Stromal cell of bone marrow (primary cell): Measurements from ENCODE around the gene PRKCB.

Experiments
- DNase-seq: peaks from one replicate; pipeline ENCODE4 v3.0.0-alpha.2; 2012; ENCODE audit warnings: low read depth

PRKCB gene

DNA sequence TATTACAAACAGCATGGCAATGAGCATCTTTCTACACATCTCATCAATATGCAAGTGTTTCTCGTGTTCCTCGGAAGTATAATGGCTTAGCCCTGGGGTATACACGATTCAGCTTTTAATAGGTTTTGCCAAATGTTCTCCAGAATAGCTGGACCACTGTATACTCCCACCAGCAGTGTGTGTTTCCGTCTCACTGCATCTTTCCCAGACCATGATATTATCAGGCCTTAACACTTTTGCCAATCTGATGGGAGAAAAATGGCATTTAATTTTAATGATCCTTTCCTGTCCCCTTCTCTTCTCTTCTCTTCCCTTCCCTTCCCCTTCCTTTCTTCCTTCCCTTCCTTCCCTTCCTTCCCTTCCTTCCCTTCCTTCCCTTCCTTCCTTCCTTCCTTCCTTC is 30.8 kb downstream of the PRKCB start:
- no peak for DNase-seq

- DNase-seq, result no peak
Measured at GRCh38 chr16:23867566-23867965, 31.8 kb downstream of the PRKCB start.

GRCh38 chr16:23868136-23868535 is 32.4 kb downstream of the PRKCB start:
- no peak for DNase-seq

DNA sequence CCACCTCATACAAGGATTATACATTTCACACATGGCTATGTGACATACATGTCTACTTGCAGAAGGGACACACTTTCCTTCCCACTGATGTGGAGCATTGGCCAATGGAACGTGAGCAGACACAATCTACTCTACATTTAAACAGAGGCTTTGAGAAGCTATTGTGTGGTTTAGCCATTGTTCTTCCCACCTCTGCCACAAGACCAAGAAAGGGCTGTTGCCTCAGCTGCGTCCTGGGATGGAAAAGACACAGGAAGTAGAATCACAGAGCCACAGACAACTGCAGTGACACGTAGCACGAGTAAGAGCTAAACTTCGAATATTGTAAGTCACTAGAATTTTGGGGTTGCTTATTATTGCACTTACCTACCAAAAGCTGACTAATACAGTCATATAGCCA is 33.3 kb downstream of the PRKCB start:
- DNase-seq, result no peak

DNA sequence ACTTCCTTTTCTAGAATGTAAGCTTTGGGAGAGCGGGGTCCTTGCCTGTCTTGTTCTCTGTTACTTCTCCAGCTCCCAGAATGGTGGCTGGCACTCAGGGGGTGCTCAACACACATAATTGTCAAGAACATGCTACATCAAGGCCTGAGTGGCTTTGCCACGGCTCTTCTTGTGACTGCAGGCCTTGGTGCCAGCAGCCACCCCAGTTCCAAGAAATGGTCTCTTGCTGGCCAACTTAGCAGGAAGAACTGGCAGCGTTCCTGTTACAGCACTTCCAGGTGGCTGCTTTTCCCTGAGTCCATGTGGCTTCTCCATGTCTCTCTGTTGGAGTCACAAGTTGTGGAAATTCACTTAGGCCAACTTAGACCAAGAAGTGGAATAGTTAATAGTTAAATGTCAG is 36.1 kb downstream of the PRKCB start:
- no peak for DNase-seq

DNA sequence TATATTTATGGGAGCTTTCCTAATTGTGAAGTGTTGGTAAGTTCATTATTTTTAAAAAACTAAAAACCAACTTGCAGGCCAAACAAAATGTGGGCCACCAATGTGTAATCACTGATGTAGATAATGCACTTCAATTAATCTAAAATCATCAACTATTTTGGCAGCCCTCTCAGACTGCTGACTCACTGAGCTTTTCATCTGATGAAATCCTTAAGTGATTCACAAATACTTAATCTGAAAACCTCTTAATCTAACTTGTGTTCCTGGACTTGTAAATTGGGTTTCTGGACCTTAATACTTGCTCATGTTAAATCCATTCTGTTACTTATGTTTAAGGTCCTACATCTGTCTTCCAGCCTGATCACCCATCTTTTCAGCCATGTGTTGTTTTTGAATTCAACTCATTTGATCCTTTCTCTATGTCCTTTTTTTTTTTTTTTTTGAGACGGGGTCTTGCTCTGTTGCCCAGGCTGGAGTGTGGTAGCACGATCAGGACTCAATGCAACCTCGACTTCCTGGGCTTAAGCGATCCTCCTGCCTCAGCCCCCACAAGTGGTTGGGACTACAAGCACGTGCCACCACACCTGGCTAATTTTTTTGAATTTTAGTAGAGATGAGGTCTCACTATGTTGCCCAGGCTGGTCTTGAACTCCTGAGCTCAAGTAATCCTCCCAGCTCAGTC is 39.0 kb downstream of the PRKCB start:
- no peak for DNase-seq

- DNase-seq, result no peak
Measured at GRCh38 chr16:23876256-23876896, 40.6 kb downstream of the PRKCB start.

GRCh38 chr16:23877107-23878070 is 41.6 kb downstream of the PRKCB start:
- DNase-seq, result no peak

- DNase-seq, result no peak
Measured at GRCh38 chr16:23879735-23880373, 44.1 kb downstream of the PRKCB start.

DNA sequence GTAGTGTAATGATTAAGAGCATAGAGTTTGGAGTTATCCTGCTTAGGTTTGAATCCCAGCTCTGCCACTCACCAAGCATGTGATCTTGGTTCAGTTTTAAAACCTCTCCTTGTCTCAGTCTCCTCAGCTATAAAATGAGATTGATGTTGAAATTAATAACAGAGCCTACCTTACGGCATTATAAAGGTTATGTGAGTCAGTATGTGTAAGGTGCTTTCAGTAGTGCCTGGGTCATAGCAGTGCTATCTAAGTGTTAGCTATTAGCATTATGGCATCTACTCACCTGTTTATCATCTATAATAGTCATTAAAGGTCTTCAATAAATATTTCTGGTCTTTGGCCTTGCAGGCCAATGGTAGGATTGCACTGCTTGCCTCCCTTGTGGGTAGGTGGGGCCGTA is 53.4 kb downstream of the PRKCB start:
- no peak for DNase-seq

DNA sequence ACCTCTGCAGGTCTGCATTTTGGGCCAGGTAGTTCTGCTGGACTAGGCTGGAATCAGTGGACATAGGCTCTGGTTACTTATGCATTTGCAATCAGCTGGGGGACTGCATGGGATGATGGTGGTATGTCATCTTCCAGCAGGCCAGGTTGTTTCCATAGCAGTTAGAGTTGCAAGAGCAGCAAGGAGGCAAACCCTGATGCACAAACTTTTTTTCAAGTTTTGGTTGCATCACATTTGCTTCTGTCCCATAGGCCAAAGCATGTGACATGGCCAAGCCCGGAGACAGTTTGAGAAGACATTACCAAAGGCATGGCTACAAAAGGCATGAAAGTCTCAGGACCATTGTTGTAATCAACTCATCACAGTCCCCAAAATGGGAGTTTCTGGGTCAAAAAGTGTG is 58.2 kb downstream of the PRKCB start:
- DNase-seq, result no peak

- DNase-seq, result no peak
Measured at GRCh38 chr16:23895052-23895451, 59.3 kb downstream of the PRKCB start.

DNA sequence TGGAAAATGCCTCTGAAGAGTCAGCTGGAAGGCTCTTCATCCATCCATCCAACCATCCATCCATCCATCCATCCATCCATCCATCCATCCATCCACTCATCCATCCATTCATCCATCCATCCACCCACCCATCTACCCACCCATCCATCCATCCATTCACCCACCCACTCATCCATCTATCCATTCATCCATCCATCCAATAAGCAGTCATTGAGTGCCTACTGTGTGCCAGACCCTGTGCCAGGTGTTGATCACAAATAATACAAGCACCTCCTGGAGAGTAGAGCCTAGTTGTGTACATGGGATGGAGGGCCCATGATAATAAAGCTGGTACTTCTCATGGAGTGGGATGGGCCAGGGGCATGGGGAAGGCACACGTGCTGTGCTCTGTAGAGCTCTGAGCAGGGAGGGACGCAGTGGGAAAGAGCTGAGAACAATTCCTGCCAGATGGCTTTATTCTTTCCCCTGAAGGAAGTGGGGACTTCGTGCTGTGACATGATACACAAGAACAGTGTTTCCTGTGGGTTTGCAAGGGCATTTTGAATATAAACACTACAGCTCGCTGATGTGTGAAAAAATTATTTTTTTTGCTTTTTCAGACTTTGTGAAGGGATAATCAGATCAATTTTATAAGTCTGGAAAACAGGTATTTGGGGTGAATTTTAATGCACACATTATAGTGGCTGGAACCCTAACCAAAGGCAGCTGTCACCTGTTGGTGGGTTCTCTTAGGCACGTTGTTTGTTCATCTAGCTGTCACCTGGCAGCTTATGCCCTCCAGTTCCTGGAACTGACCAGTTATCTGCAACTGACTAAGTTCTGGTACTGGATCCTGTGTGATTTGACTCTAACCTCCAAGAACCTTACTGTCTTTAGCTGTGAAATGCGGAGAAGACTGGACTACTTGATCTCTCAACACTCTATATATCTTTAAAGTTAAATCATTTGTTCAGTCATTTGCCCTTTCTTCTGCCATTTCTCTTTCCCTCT is 61.3 kb downstream of the PRKCB start:
- DNase-seq, result no peak

- DNase-seq, result no peak
Measured at GRCh38 chr16:23898682-23899430, 63.1 kb downstream of the PRKCB start.

DNA sequence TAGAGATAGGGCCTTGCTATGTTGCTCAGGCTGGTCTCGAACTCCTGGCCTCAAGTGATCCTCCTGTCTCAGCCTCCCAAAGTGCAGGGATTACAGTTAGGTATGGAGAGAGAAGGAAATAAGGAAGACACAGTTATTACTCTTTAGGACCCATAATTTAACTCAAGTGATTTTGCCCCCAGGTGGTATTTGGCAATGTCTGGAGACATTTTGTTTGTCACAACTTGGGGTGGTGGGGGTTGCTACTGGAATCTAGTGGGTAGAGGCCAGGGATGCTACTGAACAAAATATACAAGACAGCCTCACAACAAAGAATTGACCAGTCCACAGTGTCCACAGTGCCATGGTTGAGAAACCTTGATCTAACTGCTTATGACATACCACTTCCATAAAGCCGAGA is 64.1 kb downstream of the PRKCB start:
- no peak for DNase-seq

DNA sequence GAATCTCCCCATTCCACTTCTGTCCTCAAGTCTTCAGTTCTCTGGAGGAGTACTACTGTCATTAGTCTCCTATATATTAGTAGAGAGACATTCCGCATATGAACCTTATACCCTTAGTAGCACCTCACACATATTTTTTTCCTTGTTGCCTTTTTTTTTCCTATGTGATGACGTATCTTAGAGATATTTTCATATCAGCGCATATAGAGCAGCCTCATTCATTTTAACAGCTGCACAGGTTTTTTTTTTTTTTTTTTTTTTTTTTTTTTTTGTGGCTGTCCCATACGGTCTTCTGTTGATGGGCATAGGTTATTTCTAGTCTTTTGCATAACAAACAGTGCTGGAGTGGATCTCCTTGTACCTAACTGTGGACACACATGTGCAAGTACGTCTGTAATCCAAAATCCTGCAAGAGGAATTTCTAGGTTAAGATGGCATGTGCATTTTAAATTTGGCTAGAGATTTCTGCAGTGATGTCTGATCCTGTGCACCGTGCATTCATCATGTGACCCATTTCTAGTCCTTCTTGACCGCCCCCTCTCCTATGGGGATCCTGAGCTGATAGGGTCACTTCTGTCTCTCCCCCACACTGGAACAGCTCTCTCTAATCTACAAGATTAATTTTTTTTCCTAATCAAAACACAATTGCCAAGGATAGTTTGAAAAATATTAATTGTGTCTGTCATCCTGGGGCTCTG is 64.8 kb downstream of the PRKCB start:
- DNase-seq, result no peak

DNA sequence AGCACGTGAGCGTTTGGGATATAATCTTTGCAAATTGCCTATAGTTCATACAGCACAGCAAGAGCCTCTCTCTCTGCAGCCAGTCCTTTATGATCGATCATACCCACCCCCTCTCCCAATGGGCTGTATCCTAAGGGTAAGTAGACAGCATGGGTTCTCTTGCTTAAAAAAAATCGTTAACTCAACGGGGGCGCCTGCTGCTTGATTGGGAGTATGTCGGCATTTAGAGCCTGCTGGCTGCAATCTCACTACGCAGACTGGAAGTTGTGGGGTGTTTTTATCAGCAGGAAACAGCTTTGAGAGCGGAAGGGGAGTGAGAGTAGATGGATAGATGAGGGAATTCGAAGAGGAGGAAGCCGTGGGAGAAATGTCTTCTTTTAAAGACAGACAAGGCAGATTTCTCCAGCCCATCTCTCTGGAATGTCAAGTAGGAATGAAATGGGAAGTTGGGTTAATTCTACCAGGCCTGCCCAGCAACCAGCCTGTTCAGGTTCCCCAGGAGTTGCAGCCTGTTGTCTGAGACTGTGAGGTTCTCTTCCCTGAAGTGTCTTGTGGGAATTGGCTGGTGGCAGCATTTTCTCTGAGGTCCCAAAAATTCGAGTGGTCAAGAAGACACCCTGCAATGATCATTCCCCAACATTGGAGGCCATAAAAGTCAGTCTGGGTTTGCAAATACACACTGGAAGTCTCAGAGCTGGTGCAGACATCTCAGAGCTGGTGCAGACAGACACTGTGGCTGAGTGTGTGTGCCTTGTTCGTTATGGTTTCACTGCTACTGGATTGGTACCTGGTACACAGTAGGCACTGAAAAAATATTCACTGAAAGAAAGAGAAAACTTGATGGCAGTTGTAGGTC is 65.6 kb downstream of the PRKCB start:
- no peak for DNase-seq

- DNase-seq, result no peak
Measured at GRCh38 chr16:23902034-23902747, 66.4 kb downstream of the PRKCB start.
